PC-3 (cell line): ENCODE results near the gene CAMTA1.

ENCODE experiments used
- EZH2 ChIP-seq: fragments of 300-600 bp; sonication (generic); IDR thresholded peaks from one replicate; pipeline ENCODE4 v1.6.1; 2017; ENCODE audit warnings: antibody characterized with exemption, mild to moderate bottlenecking, low read length; ENCODE audit not compliant: unreplicated experiment
- TF ChIP-seq, protein P1 (sequence below): fragments of 300-600 bp; sonication (generic); conservative IDR thresholded peaks from 2 replicates; pipeline ENCODE4 v1.5.1; 2017; ENCODE audit warnings: antibody characterized with exemption, low read depth, mild to moderate bottlenecking, low read length

GRCh38 chr1:7040969-7041695 lies 255.9 kb downstream of the CAMTA1 start:
- TF ChIP-seq, protein P1, sequence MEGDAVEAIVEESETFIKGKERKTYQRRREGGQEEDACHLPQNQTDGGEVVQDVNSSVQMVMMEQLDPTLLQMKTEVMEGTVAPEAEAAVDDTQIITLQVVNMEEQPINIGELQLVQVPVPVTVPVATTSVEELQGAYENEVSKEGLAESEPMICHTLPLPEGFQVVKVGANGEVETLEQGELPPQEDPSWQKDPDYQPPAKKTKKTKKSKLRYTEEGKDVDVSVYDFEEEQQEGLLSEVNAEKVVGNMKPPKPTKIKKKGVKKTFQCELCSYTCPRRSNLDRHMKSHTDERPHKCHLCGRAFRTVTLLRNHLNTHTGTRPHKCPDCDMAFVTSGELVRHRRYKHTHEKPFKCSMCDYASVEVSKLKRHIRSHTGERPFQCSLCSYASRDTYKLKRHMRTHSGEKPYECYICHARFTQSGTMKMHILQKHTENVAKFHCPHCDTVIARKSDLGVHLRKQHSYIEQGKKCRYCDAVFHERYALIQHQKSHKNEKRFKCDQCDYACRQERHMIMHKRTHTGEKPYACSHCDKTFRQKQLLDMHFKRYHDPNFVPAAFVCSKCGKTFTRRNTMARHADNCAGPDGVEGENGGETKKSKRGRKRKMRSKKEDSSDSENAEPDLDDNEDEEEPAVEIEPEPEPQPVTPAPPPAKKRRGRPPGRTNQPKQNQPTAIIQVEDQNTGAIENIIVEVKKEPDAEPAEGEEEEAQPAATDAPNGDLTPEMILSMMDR: no peak
- TF ChIP-seq EZH2: no peak
